GM18873 (cell line): Measurements from ENCODE around the gene SMC1B.
"Not testable (repeated sequence)": the region's sequence is repeated elsewhere in the genome, so short reads cannot be mapped to it uniquely, and the experiment has no call there.

Source experiments
- ATAC-seq: cut with Tn5 transposase; IDR thresholded peaks from one replicate; pipeline ENCODE4 v1.9.1; 2021; ENCODE audit warnings: mild to moderate bottlenecking, moderate library complexity, moderate number of reproducible peaks; ENCODE audit not compliant: unreplicated experiment, low FRiP score

Gene SMC1B

DNA sequence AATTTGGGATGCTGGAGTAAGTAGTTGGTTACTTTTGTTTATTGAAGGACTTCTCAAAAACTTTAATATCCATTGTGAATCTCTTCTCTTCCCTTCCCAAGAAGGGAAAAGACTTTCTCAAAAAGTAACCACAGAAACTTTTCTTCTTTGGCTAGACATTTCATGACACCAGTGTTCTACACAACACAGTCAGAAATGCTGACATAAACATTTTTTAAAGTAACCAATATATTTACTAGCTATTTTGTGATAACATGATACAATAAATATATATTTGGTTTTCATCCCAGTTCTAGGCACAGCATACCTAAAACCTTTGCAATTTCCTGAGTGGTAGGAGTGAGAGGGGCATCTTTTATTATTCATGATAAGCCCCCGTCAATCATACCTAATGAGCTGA, 55.9 kb downstream of the SMC1B start:
- no peak for ATAC-seq

DNA sequence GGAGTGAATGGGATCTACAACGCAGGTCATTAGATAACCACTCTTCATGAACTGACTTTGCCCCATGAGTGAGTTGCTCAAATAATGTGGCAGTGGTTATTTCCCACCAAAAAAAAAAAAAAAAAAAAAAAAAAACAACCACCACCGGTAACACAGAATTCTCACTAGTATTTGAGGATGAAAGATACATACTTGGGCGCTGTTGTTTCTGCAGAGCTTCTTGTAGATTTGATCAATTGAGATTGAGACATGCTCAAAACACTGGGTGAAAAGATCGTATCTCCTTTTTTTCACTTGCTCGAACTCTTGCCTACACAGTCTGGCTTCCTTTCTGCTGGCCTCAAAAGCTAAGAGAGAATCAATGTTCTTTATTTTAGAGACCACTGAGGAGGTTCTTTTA, 59.6 kb downstream of the SMC1B start:
- ATAC-seq = no peak

DNA sequence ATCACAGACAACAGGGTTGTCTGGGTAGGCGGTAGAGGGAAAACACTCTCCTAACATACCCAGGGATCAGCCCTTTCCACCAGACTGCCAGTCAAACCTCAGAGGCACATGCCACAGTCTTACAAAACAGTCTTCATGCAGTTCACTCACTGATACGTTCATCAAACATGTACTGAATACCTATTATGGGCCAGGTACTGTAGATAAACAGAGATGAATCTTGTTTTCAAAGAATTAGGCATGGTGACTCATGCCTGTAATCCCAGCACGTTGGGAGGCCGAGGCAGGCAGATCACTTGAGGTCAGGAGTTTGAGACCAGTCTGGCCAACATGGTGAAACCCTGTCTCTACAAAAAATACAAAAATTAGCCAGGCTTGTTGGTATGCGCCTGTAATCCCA, 60.6 kb downstream of the SMC1B start:
- not testable (repeated sequence) for ATAC-seq

DNA sequence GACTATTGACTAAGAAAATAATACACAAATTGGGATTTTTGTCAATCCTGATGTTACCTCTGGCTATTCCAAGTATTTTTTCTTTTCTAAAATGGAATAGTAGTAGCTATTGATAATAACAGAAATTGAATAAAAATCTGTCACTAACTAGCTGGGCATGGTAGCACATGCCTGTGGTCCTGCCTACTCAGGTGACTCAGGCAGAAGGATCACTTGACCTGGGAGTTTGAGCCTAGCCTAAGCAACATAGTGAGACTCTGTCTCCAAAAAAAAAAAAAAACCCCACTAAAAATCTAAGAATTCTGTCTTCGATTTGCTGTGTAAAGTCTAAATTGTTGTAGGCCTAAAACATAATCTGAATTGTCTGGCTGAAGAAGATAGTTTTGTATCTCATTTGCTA, 61.4 kb downstream of the SMC1B start:
- ATAC-seq = no peak

DNA sequence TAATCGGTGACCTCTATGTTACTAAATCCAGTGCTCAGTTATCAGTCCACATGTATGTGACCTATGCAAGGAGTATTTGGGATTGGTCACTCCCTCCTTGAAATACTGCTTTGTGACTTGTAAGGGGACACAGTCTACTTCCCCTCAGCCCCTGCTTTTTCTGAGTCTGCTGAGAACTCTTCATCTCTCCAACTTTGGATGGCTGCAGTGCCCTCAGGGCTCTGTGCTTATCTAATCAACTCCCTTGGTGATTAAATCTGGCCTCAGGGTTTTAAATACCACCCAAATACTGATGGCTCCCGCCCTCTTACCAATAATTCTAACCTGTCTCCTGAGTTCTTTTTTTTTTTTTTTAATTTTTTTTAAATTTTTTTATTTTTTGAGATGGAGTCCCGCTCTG, 63.5 kb downstream of the SMC1B start:
- no peak for ATAC-seq

DNA sequence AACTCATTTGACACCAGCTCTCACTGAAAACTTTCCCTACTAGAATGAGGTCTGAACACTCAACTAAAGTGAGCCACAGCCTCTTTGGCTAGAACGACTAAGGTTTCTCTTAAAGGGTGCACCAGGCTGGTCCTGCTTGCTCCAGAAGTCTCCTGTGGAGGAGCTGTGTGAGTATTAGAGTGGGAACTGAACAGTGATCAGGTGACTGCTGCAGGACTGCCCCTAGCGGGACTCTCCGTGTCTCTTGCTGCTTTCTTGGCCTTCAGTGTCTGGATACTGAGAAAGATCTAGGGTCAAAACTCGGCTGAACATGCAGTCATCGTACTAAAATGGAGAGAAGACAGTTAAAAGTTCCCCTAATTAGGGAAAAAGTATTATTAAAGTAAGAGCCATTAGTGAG, 69.1 kb downstream of the SMC1B start:
- no peak for ATAC-seq

DNA sequence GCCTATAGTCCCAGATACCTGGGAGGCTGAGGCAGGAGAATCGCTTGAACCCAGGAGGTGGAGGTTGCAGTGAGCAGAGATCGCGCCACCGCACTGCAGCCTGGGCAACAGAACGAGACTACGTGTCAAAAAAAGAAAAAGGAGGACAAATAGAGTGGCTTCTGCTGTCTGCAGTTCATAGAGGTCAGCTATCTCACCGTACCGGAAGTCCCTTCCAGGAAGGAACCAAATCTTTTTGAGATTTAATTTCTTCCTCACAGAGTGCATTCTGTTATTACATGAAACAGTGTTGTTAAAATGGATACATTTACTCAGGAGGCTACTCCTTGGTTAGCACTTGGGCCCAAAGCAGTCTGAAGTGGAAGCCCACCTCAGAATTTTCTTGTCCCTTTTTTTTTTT, 70.3 kb downstream of the SMC1B start:
- ATAC-seq = no peak

DNA sequence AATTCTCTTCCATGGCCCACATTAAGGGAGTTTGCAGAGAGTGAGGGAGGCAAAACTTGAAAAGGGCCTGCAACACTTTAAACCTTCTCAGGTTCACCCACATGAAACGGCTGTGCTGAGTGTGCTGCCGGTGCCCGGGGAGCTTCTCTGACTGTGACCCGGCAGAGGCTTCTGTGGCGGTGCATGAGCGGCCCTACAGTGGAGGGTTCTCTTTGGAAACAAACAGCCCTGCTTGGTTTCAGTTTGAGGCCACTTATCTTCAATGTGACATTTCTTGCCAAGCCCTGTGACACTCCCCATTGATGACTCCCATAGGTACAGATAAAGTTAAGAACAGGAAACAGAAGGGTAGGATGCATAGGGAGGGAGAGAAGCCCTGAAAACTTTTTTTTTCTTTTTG, 71.9 kb downstream of the SMC1B start:
- ATAC-seq = no peak

DNA sequence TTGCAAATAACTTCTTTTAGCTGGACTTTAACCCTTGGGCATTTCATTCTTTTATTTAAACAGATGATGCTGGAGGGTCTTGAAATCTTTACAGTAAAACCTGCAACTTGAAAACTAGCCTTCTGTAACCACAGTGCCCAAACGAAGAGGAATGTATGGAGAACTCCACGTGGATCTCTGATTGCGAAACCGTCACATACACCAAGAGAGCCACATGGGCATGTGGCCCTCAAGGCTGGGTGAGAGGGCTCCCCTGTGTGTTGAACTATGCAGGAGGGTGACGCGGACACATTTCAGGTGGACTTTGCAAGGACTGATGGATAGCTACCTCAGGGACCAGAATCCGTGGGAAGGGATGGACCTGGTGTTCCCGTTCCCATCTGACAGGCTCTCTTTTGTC, 73.1 kb downstream of the SMC1B start:
- no peak for ATAC-seq

DNA sequence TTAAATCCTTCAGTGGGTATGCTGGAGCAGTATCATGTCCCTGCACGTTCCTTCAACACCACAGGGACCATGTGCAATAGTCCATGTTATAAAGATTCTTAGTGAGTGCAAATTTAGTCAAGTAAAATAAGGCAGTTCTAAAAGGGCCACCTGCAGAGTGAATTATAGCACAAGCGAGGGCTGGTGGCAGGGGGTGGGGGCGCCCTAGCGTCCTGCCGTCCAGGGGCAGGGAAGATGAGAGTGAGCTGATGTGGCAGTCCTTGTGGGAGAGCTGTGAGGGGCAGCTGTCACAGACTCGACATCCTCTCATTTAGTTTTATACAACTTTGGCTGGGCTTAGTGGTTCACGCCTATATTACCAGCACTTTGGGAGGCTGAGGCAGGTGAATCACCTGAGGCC, 74.6 kb downstream of the SMC1B start:
- ATAC-seq = no peak

DNA sequence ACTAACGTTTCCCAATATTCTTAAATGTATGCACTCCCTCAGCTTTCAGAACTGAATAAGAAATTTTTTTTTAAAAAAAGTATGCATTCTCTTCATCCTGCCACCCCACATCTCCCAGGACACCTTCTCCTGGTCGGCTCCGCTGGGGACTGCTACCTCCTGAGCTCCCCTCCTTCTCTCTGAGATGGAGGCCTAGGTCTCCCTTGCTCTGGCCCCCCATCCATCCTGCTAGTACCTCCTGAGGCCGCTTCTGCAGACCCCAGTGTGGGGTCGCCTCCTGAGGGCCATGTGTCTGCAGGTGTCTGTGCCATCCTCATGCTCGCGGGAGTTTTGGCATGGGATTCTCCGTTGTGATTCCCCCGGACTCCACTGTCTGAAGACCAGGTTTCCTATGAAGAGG, 75.9 kb downstream of the SMC1B start:
- no peak for ATAC-seq

DNA sequence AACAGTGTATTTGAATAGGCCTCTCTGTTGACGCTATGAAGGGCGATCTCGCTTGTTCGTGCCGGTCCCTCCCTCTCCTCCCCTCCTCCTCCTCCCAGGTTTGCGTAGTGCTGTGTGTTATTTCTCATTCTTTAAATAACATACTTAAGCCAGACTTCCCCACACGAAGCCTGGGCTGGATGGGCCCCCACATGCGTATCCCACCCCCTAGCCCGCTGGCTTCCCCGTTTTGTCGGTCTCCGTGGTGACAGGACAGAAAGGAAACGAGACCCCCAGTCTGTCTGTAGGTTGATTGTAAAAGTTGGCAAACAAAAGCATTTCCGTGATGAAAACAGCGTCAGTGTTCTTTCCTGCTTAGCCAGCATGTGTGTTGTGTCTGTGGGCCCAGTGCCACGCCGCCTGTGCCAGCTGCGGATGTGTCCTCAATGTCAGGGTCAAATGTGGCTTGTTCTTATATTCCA, 76.4 kb downstream of the SMC1B start:
- no peak for ATAC-seq

DNA sequence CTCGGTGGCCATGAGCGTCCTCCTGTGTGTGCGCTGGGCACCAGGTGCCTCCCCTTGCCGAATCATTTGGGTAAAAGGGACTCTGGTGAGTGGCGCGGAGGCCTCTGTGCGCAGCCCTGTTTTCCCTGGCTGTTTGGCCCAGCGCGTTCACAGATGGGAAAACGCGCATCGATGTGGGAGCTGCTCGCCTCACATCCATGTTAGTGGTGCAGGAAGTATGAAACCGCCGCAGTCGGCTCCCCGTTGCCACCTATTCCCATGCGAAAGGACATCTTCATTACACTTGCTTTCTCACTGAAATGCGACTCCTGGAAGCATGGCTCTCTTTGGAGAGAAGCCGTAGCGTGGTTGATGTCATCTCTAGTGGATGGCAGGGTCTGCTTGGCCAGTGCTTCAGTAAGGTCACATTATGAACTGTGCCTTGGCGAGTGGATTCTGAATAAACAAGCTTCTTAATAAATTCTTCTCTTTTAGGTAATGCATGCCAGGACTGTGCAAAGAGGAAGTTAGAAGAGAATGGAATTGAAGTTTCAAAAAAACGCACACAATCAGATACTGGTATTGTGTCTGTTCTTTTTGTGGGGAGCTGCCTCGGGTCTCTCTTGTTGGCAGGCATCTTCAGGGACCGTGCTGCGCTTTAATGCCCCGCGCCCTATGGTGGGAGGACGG, 77.4 kb downstream of the SMC1B start:
- no peak for ATAC-seq

DNA sequence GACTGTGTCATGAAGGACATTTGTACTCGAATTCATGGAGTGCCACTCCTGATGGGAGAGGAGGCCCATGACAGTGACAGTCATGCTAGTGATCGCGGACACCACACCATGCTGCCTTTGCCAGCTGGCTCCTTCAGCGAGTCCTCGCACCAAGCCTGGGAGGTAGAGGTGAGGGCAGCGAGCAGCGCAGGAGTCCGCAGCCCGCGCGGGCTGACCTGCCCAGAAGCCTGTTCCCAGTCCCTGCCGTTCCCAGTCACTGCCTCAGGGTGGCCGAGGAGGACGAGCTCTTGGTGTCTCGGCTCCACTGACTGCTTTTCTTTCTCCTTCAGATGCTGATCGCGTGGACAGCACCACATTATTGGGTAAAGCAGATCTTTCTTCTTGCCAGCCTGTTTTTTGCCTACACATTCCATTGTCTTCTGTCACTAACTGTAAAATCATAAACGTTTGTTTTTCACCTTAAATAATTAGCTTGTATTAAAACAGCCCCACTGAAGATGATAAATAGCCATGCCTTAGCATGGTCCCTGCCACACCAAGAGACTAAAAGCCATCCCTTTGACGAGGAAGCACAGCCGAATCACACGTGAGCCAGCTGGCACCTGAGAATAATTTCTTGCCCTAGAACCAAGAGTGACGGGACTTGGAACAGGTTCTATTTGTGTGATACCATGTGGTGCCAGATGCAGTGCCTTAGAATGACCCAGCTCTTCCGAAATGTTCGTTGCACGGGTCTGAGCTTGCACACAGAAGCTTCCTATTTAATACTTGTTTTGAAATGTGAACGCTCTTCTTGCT, 78.2 kb downstream of the SMC1B start:
- no peak for ATAC-seq

DNA sequence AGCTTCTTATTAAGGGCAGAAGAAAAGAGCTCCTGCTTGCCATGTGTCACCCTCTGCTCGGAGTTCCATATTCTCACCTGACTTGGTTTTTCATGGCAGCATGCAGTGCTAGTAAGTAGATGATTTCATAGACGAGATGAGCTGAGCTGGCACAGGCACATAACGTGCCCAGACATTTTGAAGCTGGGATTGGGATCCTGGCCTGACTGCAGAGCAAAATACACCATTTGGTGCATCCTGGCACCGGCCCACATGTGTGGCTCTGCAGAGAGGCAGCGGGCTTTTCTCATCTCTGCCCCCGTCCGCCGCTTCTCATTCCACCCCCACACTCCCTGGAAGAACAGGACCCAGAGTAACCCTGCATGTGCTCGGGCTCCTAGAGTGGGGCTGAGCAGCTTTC, 78.9 kb downstream of the SMC1B start:
- ATAC-seq = no peak

DNA sequence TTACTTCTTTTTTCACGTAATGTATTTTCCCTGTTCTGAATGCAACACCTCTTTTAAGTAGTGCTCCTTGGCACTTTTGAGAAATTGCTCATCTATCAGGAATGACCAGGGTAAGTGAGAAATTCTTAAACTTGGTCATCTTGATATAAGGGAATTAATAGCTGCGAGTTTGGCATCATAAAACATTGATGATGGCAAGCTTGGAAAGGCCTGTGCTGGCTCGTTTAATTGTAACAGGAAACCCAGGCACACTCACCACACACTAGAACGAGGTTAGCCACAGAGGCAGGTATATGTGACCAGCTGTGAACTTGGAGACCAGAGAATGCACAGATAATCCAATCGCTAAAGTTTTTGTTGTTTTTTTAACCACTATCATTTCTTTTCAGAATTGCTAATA, 79.3 kb downstream of the SMC1B start:
- no peak for ATAC-seq

DNA sequence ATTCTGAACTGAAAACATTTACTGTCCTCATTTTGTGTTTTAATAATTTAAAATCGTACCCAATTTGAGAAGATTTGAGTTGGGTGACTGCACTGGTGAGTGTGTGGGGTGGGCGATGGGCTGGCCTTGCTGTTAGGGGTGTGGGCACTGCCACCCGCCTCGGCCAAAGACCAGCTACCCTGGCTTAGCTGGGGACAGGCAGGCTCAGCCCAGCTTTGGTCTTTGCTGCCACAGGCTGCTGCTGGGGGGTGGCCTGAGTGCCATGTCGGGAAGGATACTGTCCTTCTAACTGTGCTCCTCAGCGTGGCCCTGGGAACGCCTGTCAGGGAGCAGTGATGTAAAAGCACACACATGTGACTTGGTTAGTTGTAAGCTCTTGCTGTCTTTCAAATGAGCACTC, 81.4 kb downstream of the SMC1B start:
- ATAC-seq = no peak

DNA sequence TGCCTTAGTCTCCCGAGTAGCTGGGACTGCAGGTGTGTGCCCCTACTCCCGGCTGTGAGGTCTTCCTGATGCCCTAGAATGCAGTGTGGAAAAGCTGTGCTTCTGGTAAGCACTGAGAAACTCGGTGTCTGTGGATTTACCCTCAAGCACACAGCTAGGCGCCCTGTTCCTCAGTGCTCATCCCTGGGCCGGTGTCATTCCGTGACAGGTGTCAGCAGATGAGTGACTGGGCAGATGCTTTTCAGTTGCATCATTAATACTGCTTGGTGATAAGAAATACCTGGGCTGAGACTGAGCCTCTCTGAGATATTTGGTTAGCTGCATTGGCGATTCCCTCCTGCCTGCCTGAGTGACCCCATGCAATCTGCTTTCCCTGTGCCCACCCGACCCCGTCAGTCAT, 81.9 kb downstream of the SMC1B start:
- no peak for ATAC-seq

DNA sequence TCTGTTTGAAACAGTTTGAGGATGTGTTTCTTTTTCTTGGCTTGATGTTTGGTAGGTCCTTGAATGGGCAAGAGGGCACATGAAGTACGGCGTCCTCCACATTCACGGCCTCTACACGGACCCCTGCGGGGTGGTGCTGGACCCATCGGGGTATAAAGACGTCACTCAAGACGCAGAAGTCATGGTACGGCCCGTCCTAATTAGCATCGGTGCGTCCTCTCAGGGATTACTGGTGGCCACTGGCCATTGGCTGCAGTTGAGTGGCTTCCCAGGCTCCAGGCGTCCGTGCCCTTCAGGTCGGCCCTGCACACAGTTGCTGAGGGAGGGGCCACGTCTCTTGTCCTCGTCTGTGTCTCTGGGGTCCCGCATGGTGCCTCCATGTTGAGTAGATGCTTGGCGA, 82.9 kb downstream of the SMC1B start:
- ATAC-seq = no peak

DNA sequence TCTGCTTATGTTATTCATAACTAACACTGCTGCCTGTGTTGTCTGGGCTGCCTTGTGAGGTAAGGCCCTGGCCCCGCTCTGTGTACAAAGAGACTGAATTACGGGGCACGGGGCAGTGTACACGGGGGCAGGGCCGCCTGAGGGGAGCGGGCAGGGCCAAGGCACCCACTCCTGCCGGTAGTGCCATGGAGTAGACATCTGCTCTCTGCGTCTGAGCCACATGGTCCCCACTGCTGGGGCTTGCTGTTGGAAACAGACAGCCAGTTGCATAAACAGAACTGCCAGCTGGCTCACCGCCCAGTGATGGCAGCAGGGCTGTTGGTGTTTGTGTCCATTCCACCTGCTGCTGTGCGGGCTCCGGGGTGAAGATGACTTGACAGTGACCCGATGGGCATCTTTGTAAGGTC, 83.9 kb downstream of the SMC1B start:
- no peak for ATAC-seq

DNA sequence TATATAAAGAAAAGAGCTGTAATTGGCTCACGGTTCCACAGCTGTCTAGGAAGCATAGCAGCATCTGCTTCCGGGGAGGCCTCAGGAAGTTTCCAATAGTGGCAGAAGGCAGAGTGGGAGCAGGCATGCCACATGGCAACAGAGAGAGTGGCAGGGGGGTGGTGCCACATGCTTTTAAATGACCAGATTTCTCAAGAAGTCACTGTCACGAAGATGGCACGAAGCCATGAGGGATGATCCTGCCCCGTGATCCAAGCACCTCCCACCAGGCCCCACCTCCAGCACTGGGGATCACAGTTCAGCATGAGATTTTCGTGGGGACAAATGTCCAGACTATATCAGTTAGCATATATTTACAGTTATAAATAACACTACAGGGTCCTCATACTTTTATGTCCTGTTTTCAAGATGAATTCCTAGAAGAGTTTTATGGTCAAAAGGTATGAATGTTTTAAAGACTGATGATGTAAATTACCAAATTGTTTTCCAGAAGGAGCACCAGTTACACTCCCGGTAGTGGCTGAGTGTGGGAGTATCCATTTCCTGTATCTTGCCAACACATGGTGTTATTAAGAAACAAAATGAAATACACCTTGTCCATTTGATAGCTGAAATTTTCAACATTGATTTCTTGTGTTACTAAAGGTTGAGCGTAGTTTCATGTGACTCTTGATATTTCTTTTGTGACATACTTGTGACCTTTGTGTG, 84.4 kb downstream of the SMC1B start:
- ATAC-seq = no peak

DNA sequence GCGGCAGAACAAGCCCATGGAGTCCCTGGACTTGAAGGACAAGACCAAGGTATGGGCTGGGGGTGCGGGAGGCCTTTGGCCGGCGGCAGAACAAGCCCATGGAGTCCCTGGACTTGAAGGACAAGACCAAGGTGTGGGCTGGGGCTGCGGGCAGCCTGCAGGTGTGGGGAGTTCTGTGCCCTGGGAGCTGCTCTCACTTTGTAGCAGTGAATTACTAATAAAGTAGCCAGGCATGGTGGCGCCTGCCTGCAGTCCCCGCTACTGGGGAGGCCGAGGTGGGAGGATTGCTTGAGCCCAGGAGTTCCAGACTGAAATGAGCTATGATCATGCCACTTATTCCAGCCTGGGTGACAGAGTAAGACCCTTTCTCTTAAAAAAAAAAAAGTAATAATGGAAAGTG, 85.1 kb downstream of the SMC1B start:
- not testable (repeated sequence) for ATAC-seq
